A549 (cell line): ENCODE data around the gene LETM1.

Experiments used
- CEBPB ChIP-seq, 2 experiments: fragments of >200 bp in 1 of 2; sonication (Bioruptor Twin) in 1 of 2; formaldehyde crosslinking in 1 of 2; IDR thresholded peaks; 2 replicates each; pipeline ENCODE4 v1.6.1; 2012 to 2016
- CTCF ChIP-seq: fragments of >200 bp; sonication (Bioruptor Twin); formaldehyde crosslinking; IDR thresholded peaks from 3 replicates; pipeline ENCODE4 v1.5.1; 2016
- HDAC2 ChIP-seq: fragments of 200-600 bp; sonication (generic); IDR thresholded peaks from 2 replicates; pipeline ENCODE4 v1.6.1; 2016
- NPAS2 ChIP-seq: fragments of 250-450 bp; sonication (Bioruptor Pico); IDR thresholded peaks from 2 replicates; pipeline ENCODE4 v1.8.0; 2022; ENCODE audit warnings: mild to moderate bottlenecking, moderate library complexity, borderline replicate concordance
- POLR2A ChIP-seq: IDR thresholded peaks from 2 replicates; pipeline ENCODE4 v1.6.1; 2012; ENCODE audit warnings: mild to moderate bottlenecking, low read length
- TF ChIP-seq, protein P1 (sequence below): IDR thresholded peaks from 2 replicates; pipeline ENCODE4 v1.6.1; 2012
- TF ChIP-seq, protein P2 (sequence below): fragments of 200-600 bp; sonication (generic); IDR thresholded peaks from 2 replicates; pipeline ENCODE4 v1.6.1; 2016; ENCODE audit warnings: antibody characterized with exemption, mild to moderate bottlenecking, moderate library complexity

DNA sequence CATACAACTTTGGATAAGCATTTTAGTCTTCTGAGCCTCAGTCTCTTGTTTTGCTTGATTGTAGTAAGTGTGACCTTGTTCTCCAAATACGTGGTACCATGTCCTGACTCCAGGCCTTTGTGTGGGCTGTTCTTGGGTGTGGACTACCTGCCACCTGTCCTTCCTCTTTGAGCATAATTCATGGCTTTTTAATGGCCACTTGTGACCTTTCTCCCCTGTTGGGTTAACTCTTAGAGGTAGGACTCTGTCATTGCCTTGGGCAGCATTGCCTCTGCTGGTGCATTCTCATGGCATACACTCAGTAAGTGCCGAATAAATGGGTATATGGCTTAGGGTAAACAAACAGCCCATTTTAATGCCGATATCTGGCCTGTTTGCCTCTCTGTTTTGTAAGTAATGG lies 18.2 kb upstream of the LETM1 start:
- TF ChIP-seq POLR2A (no peak), CTCF (no peak), NPAS2 (CRISPR knock-in tag) (no peak), CEBPB (IDR thresholded peaks at IDR 0.05) (no peak), HDAC2 (no peak)
- TF ChIP-seq, protein P1, sequence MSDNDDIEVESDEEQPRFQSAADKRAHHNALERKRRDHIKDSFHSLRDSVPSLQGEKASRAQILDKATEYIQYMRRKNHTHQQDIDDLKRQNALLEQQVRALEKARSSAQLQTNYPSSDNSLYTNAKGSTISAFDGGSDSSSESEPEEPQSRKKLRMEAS: no peak
- TF ChIP-seq, protein P2, sequence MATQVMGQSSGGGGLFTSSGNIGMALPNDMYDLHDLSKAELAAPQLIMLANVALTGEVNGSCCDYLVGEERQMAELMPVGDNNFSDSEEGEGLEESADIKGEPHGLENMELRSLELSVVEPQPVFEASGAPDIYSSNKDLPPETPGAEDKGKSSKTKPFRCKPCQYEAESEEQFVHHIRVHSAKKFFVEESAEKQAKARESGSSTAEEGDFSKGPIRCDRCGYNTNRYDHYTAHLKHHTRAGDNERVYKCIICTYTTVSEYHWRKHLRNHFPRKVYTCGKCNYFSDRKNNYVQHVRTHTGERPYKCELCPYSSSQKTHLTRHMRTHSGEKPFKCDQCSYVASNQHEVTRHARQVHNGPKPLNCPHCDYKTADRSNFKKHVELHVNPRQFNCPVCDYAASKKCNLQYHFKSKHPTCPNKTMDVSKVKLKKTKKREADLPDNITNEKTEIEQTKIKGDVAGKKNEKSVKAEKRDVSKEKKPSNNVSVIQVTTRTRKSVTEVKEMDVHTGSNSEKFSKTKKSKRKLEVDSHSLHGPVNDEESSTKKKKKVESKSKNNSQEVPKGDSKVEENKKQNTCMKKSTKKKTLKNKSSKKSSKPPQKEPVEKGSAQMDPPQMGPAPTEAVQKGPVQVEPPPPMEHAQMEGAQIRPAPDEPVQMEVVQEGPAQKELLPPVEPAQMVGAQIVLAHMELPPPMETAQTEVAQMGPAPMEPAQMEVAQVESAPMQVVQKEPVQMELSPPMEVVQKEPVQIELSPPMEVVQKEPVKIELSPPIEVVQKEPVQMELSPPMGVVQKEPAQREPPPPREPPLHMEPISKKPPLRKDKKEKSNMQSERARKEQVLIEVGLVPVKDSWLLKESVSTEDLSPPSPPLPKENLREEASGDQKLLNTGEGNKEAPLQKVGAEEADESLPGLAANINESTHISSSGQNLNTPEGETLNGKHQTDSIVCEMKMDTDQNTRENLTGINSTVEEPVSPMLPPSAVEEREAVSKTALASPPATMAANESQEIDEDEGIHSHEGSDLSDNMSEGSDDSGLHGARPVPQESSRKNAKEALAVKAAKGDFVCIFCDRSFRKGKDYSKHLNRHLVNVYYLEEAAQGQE: no peak
